ENCODE data around the gene ONECUT3. TPM values are rescaled to one million over a fixed set of nuclear protein-coding genes. Genes with fewer than 3 reads are reported as not detected.
"Not testable (repeated sequence)": the region's sequence is repeated elsewhere in the genome, so short reads cannot be mapped to it uniquely, and the experiment has no call there.

Gene ONECUT3
- not detected for total RNA-seq

- DNase-seq: no peak
Observed at GRCh38 chr19:1752757-1753728, at the start of gene ONECUT3. TSS of gene ONECUT3 (plus strand) at chr19:1753506. CDS start at chr19:1753663, 157 bp downstream.

GRCh38 chr19:1704339-1704738, 49.0 kb upstream of the ONECUT3 start:
- no peak for DNase-seq

- no peak for DNase-seq
Observed at GRCh38 chr19:1705367-1705766, 47.9 kb upstream of the ONECUT3 start.

DNA sequence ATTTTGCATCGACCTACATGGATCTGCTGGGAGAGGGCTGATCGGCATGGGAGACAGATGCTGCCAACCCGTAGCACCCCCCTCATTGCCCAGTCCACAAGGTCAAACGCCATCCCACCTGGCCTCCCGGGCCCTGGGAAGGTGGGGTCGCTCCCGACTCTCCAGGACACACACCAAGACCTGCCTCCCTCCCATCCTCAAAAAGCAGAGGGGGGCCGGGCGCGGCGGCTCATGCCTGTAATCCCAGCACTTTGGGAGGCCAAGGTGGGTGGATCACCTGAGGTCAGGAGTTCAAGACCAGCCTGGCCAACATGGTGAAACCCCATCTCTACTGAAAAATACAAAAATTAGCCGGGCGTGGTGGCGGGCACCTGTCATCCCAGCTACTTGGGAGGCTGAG, 46.7 kb upstream of the ONECUT3 start:
- DNase-seq: not testable (repeated sequence)

GRCh38 chr19:1707240-1707639, 46.1 kb upstream of the ONECUT3 start:
- DNase-seq: no peak

- DNase-seq: no peak
Observed at GRCh38 chr19:1713170-1713569, 40.1 kb upstream of the ONECUT3 start.

GRCh38 chr19:1715540-1715939, 37.8 kb upstream of the ONECUT3 start:
- no peak for DNase-seq

GRCh38 chr19:1717200-1717969, 35.9 kb upstream of the ONECUT3 start:
- no peak for DNase-seq

DNA sequence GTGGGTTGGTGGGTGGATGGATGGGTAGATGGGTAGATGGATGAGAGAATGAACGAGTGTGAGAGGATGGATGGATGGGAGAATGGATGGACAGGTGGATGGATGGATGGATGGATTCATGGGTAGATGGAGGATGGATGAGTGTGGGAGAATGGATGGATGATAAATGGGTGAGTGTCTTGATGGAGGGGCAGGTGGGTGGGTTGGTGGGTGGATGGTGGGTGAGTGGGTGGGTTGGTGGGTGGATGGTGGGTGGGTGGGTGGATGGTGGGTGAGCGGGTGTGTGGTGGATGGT, 35.4 kb upstream of the ONECUT3 start:
- no peak for DNase-seq

GRCh38 chr19:1718420-1719291, 34.6 kb upstream of the ONECUT3 start:
- no peak for DNase-seq

DNA sequence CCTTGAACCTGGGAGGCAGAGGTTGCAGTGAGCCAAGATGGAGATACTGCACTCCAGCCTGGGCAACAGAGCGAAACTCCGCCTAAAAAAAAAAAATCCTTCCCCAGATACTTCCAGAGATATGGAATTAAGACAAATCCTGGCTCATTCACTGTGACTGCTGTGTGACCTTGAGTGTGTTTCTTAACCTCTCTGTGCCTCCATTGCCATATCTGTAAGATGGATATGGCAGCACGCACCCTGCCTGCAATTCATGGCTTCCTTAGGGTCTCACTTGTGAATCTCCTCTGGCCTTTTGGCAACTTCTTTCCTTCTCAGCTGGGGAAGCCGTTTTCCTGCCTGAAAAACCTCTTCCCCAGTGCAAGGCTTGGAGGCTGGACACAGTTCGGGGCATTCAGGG, 33.8 kb upstream of the ONECUT3 start:
- DNase-seq: no peak

DNA sequence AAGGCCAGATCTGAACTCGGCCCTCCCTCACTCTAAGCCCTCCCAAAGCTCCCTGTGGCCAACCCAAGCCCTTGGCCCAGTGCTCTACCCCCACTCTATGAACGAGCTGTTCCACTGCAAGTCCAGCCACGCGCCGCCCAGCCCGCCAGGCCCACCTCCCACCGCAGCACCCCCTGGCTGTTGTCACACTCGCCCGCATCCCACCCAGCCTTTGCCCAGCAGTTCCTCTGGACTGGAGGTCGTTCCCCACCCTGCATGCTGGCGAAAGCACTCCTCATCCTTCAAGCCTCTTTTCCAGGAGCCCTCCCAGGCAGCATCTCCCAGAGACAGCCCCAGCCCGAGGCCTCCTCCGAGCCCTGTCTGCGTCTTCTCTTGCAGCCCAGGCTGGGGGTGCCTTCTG, 33.1 kb upstream of the ONECUT3 start:
- DNase-seq: no peak

DNA sequence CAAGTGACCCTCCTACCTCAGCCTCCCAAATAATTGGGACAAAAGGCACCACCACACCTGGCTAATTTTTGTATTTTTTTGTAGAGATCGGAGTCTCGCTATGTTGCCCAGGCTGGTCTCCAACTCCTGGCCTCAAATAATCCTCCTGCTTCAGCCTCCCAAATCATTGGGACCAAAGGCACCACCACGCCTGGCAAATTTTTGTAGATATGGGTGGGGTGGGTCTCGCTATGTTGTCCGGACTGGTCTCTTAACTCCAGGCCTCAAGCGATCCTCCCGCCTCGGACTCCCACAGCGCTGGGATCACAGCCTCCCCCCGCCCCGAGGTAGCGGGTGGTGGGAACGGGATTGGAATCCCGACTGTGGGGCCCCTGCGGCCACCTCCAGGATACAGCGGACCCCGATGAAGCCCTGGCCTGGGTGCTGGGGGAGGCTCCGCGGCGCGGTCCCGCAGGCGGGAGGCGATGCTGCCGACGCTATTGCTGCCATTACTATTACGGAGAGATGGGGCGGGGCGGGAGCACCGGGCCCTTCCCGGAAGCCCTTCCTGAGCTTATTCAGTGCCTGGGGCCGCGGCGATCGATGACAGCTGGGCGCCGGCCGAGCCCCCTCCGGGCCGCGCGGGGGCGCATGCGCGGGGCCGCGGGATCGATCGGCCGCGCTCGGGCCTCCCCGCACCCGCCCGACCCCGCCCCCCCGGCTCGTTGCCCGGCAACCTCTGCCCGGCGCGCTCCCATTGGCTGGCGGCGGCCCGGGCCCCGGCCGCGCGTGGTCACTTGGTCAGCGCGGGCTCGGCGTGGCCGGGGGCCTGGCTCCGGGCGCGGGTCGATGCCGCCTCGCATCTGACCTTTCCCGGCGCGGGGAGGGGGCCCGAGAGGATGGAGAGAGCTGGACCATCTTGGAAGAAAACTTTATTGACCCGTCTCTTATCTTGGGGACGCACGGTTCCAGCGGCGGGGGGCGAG, 27.9 kb upstream of the ONECUT3 start:
- DNase-seq: no peak

DNA sequence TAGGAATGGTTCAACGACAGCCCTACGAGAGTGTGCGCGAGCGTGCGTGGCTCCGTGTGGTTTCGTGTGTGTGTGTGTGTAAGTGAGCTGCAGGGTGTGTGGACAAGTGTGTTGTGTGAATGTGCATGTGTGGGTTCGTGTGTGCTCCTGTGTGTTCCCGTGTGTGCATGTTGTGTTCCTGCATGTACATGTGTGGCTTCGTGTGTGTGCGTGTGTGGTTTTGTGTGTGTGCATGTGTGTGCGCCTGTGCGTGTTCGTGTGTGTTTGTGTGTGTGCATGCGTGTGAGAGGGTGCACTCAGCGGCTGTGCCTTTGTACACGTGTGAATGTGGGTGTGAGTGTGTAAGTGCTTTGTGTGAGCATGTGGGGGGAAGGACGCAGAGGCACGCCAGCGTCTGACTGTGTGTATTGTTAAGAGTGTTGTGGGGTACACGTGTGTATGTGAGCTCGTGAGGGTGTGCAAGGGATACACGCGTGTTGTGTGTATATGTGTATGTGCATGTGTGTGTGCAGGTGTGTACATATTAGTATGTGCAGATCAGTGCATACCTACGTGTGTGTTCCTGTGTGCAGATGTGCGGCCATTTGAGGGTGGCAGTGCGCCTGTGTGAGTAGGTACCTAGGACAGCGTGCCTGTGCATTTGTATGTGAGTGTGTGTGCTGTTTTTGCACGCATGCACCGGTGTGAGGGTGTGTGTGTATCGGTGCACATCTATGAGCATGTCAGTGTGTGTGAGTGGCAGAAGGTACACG, 24.3 kb upstream of the ONECUT3 start:
- no peak for DNase-seq

- DNase-seq: no peak
Observed at GRCh38 chr19:1729568-1729925, 23.8 kb upstream of the ONECUT3 start.

DNA sequence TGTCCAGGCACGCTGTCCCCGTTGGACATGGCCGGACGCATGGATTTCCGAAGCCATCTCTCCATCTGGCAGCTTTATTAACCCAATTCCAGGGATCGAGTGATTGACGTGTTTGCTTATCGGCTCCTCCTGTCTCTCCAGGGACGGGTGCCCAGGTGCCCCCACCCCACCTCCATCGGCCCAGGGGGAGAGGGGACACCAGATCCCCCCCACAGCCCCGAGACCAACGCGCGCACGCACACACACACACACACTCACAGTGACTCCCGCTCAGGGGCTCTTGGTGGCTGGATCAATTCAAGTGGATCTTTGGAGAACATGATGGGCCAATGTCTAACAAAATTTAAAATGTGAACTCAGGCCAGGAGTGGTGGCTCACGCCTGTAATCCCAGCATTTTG, 23.1 kb upstream of the ONECUT3 start:
- no peak for DNase-seq

GRCh38 chr19:1734321-1734966, 18.9 kb upstream of the ONECUT3 start:
- no peak for DNase-seq

DNA sequence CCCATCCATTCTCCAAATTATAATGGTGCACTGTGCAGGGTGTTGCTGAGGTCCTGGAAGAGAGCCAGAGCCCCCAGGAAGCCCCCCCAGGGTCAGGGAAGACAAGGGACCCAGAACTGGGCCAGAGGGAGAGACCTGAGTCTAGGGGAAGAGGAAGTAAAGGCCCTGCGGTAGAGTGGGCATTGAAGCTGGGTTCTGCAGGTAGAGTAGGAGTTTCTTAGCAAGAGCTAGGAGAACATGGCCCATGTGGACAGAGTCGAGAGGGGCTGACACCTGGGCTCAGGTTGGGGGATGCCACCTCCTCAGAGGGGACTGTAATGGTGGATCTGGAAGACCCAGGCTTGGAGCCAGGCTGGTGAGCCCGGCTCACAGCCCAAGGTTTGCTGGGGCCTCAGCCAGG, 17.0 kb upstream of the ONECUT3 start:
- DNase-seq: no peak

DNA sequence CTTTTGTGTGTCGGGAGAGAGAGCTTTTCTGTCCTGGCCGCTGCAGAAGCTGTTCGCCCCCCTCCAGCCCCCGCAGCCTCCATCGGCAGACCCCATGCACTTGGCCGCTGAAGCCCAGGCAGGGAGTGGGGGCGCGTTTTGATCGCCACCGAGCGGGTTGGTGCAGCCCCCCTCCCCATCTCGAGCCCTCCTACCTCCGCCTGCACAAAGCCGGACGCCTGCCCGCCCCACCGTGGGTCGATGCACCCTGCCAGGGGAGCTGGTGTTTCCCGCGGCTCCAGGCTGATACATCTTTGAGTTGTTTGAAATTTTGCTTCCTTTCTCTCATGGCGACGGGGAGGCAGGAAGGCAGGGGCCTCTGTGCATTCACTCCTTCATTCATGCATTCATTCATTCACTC, 16.4 kb upstream of the ONECUT3 start:
- DNase-seq: no peak

DNA sequence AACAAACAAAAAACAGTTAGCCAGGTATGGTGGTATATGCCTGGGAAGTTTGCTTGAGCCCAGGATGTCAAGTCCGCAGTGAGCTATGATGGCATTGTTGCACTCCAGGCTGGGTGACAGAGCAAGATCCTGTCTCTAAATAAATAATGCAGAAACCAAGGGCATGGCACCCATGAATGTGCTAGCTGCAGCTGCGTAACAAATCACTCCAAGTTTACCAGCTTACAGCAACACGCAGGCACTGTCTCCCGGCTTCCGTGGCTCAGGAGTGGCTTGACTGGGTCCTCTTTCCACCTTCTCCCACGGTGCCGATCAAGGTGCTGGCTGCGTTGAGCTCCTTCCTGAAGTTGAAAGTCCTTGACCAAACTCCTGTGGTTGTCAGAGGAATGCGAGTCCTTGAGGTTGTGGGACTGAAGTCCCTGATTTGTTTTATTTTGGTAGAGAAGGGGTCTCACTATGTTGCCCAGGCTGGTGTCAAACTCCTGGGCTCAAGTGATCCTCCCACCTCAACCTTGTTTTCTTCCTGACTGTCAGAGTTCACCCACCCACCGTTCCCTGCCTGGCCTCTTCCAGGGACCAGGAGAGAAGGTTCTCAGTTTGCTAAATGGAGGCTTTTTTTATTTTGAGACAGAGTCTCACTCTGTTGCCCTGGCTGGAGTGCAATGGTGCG, 13.2 kb upstream of the ONECUT3 start:
- DNase-seq: no peak
